ENCODE data around the gene EFNA1. TPM values are rescaled to one million over a fixed set of nuclear protein-coding genes. Genes with fewer than 3 reads are reported as not detected.

The EFNA1 gene
- polyA plus RNA-seq, 5 donors, result 94.5 to 116 (median 96.8) TPM

DNA sequence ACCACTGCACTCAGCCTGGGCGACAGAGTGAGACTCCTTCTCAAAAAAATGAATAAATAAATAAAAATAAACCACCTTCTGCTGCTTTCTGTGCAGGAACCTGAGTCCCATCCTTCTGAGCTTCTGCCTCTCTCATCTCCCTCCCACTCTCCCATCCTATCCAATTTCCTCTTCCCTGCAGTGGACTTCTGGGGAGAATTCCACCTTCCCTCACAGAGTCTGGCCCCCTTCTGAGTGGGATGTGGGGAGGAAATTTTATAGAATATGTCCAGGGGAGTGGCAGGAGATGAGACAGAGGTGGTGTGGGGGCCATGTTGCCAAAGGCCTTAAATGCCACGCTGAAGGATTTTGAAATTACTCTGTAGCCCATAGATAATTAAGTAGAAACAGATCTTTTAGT is 5.4 kb upstream of the EFNA1 start:
- no peak for DNase-seq

DNA sequence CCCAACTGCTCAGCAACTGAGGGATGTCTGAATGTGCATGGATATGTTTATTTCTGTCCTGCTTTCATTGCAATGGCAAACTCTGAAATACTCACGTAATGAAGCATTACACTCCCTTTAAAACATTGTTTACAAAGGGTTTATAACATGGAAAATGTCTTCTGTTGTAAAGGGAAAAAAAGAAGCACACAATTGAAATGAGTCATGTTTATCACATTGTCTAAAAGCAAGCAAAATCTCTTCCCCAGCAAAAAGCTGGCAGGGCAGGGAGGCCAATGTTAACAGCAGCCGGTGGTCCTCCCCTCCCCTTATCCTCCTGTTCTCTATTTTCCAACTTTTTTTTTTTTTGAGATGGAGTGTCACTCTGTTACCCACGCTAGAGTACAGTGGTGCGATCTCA is 3.9 kb upstream of the EFNA1 start:
- DNase-seq, result no peak

- DNase-seq, result no peak
Measured at GRCh38 chr1:155124503-155125463, 2.9 kb upstream of the EFNA1 start.

DNA sequence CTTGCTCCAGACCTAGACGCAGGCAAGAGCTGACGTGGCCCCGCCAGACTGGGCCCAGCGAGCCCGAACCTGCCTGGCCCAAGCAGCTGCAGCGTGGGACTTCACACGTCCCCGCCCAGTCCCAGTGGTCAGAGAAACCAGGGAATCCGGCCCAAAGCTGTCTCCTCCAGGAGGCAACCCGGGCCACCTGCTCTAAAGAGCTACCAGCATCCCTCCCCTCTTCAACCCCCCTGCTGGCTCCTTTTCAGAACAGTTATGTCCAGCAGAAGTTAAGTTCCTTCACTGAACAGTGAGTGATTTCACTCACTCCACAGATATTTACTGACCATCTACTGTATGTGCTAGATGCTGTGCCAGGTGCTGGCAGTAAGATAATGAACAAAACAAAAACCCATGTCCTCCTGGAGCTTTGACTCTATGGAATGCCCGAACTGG is 2.1 kb upstream of the EFNA1 start:
- no peak for DNase-seq

DNA sequence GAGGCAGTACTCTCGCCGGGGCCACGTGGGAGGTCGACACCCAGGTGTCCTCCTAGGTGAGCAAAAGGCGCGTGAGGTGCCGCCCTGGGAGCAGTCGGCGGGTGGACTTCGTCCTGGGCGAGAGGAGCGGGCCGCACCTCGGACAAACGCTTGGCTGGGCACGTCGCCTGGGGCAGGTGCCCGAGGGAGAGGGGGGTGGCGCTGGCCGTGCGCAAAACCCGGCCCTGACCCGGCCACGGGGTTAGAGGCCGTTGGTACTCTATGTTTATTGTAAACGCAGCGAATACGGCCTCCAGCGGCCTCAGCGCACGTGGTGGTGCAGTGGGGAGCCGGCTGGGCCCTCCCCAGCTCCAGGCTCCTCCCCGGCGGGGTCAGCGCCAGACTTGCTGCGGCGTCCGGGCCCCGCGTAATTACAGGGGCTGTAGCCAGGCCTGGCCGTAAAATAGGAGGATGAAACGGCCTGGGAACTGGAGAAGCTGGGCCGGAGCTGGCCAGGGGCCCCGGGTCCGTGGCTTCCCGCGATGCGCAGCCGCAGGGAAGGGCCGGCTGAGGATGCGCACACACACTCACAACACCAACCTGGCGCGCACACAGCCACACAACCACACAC is 1.6 kb upstream of the EFNA1 start:
- peak; percentile 45 for DNase-seq

DNA sequence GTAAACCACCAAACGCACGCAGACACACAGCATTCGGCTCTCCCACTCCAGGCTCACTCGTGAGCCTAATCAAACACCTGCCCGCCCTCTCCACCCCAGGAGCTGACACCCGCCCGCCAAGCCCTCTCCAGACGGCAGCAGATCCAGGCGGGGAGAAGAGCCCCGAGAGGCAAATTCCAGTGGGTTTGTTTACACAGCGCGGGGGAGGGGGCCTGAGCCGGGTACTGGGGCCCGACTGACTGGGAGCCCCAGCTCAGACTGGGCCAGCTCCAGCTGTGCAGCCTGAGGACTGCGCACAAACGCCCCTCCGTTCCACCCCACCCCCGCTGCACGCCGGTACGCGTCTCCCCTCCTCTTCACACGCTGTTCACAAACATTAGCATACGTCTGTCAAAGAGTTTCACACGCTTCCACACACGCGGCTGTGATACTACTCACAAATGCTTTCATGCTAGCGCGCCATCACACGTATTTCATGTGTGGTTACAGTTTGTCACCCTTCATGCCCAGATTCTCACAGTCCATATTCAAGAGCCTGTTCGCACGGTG is 1.0 kb upstream of the EFNA1 start:
- DNase-seq, result peak; percentile 44 to 55

GRCh38 chr1:155127967-155128754 is 485 bp downstream of the EFNA1 start:
- no peak for DNase-seq

GRCh38 chr1:155128755-155129473 is 1.2 kb downstream of the EFNA1 start:
- peak; percentile 30 to 33 for DNase-seq

DNA sequence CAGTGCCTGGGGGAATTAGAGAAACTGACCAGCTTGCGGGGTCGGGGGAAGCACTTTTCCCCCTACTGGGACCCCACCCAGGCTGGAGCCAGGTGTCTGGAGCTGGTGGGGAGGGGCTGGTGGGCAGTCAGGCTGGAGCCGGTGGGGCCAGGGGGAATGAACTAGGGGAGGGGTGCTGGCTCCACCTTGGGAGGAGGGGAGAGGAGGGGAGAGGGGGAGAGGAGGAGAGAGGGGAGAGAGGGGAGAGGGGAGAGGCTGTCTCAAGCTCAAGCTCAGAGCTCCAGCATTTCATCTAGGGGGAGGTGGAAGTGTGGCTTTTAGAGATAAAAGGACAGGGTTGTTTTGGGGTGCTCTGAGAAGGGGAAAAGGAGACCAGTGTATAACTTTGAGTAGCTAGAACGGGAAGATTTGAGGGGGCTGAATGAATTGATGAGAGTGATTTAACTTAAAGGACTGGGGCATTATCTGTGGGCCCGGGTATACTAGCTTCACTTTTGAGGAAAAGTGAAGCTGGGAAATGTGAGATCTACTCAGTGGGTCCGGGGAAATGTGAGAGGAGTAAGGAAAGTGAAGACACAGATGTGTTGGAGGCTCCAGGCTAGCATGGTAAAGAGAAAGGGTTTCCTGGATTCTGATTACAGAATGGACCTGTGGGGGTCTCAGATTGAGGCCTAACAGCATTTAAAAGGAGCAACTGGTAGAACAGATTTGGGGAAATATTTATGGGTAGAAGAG is 2.8 kb downstream of the EFNA1 start:
- no peak for DNase-seq

GRCh38 chr1:155131285-155131684 is 3.6 kb downstream of the EFNA1 start:
- no peak for DNase-seq

- no peak for DNase-seq
Measured at GRCh38 chr1:155131856-155132255, 4.2 kb downstream of the EFNA1 start.

GRCh38 chr1:155133799-155134281 is 6.2 kb downstream of the EFNA1 start:
- no peak for DNase-seq

GRCh38 chr1:155134322-155134721 is 6.6 kb downstream of the EFNA1 start:
- DNase-seq, result no peak

DNA sequence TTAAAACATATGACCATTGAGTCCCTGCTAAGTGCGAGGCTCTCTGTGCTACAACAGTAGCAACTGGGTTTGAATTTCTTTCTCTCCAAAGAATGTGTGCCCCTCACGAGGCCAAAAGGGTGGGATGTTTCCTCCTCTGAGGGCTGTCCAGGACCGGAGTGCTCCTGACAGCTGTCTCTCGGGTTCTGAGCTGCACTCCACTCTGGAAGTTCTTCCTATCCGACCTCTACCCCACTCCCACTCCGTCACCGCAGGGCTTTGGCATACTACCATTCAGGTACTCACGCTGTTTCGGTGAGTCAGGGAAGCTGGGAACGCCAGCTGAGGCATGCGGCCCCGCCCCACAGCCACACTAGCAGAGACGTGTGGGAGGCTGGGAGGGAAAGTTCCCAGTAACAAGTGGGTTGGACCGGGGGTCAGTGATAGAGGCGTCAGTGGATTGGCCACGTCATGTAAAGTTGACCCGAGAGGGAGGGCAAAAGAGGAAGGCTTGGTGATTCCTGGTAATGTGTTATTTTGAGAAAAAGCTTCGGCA is 7.3 kb downstream of the EFNA1 start:
- DNase-seq, result peak; percentile 54

DNA sequence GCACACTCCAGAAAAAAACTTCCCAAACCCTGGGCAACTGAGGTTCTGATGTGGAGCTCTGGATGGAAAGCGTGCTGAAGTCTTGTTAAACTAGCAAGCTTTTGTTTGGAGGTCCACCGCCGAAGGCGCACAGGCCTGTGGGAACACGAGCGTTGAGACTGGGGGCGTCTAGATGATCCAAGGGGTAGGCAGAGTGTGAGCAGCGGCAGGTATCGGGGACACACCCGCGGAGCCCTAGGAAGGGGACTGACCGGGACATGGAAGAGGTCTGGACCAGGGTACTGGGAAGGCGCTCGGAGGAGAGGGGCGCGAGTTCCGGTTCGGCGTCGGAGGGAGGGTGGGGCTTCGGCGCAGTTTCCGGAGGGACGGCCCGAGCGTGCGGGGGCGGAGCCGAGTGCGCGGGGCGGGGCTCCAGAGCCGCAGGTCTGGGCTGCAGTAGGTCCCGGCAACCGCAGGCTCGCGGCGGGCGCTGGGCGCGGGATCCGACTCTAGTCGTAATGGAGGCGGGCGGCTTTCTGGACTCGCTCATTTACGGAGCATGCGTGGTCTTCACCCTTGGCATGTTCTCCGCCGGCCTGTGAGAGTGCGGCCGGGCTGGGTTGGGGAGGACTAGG is 7.8 kb downstream of the EFNA1 start, which contains the start of gene SLC50A1:
Gene SLC50A1 (plus strand): TSS at position 438 of the 614 bp plus-strand sequence. CDS start 60 bp downstream, at position 498.
- DNase-seq, result peak; percentile 95

DNA sequence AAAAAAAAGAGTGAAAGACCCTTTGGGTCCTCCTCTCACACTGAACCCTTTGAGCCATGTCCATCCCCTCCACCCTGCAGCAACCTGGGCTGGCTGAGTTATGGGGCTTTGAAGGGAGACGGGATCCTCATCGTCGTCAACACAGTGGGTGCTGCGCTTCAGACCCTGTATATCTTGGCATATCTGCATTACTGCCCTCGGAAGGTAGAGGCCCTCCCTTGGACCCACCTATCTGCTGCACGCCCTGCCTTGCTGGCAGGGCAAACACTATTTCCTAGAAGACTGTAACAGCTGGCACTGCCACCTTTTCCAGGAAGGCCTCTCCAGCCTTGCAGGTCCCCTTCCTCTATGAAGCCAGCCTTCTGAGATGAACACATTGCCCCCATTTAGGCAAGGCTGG is 9.1 kb downstream of the EFNA1 start:
- DNase-seq, result no peak

DNA sequence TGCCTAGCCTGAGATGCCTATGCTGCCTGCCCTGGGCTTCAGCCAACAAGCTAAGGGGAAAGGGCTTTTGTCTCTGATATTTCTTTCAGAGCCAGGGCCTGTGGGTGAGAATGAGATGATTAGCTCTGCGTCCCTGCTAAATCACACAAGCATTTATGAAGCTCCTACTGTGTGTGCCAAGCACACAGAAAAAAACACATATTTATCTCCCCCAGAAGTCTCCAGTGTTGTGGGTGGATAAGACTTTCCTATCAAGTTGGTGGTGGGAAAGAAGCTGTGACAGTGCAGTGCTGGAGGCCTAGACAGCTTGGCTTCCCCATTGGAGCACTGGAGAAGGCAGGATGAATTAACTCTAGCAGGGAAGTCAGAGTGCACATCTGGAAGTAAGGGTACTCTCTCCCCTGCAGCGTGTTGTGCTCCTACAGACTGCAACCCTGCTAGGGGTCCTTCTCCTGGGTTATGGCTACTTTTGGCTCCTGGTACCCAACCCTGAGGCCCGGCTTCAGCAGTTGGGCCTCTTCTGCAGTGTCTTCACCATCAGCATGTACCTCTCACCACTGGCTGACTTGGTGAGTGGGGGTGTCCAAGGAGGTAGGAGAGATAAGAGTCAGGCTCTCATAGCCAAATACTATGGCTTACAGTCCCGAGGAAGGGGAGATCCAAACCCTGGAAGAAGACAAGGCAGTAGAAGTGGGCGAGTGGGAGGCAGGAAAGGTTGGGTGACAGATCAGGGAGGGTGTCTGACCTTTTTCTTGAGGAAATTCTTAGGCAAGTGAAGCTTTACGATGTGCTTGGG is 9.7 kb downstream of the EFNA1 start:
- no peak for DNase-seq

DNA sequence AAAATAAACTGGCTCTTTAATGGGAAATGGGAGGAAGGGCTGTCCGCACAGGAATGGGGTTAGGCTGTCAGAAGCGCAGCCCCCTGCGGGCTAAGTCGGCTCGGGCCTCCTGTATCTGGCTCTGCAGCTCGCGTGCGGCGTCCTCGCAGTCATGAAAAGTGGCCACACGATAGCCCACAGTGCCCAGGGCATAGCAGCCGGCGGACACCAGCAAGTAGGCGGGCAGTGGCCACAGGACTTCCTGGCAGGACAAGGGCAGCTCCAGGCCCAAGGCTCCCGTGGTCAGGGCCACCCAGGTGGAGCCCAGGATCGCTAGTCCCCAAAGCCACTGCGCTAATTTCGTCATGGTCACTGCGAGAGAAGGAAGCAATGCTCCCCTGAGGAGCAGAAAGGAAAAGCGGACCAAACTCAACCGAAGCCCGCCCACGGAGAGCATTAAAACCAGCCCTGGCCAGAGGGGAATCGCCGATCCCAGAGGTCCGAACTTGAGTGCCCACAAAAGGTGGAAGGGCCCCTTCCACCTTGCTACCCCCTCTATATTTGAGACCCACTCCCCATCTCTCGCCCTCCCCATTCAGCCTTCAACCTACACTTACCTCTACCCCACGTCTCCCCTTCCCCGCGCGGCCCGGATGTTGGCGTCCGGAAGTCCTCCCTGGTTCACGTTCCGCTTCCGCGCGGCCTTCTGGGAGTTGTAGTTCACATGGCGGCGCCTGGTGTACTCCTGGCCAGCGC is 12.4 kb downstream of the EFNA1 start, which contains the start of gene DPM3:
Gene DPM3 (minus strand): TSS at position 637 of the 735 bp plus-strand sequence. CDS start 291 bp downstream, at position 346.
- peak; percentile 68 to 79 for DNase-seq
